CD4-positive, alpha-beta T cell treated with Interleukin-15 for 1 hour (primary cell): Measurements from ENCODE around the gene LZTS3.
A peak's percentile ranks its signal among the peaks of the same experiment; 100 is the strongest.
"Not testable (repeated sequence)": the region's sequence is repeated elsewhere in the genome, so short reads cannot be mapped to it uniquely, and the experiment has no call there.

ENCODE experiments used
- DNase-seq: peaks from one replicate; pipeline ENCODE4 v3.0.0-alpha.2; 2020

LZTS3 gene

DNA sequence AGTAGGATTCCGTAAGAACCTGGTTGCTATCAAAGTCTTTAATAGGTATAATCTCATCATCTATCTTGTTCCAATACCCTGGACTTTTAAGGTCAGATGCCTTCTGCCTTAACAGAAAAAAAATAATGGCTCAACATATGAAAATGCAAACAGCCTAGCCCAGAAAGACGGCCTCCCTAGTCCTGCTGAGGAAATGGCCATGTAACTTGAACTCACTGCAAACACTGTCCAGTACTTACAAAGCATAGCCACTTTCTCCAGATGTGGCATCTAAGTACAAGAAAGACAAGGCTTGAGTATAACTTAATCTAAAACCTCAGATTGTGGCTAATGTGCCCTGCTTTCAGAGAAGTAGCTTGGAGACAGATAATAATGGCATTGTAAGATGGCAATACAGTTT lies 40.2 kb downstream of the LZTS3 start:
- no peak for DNase-seq

GRCh38 chr20:3130051-3130600 lies 43.2 kb downstream of the LZTS3 start:
- DNase-seq = no peak

DNA sequence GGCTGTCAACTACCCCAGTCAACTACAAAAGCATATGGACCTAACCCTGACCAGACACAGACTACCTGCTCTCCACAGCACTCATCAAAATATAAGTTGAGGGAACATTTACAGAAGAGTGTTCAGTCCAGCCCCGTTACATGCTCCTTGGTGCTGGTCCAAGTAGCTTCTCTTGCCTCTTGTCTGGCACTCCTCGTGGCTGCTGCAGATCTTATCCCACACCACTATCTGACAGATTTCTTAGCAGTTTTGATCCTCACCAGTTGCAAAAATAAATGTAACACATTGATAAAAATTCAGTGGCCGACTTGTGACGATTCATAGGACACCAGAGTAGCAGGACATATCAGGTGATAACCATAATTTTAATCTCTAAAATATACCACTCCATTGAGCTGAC lies 44.3 kb downstream of the LZTS3 start:
- DNase-seq = no peak

GRCh38 chr20:3128275-3128984 lies 44.9 kb downstream of the LZTS3 start:
- DNase-seq = no peak

- no peak for DNase-seq
Observed at GRCh38 chr20:3126527-3126859, 46.9 kb downstream of the LZTS3 start.

GRCh38 chr20:3125776-3126526 lies 47.4 kb downstream of the LZTS3 start:
- not testable (repeated sequence) for DNase-seq

DNA sequence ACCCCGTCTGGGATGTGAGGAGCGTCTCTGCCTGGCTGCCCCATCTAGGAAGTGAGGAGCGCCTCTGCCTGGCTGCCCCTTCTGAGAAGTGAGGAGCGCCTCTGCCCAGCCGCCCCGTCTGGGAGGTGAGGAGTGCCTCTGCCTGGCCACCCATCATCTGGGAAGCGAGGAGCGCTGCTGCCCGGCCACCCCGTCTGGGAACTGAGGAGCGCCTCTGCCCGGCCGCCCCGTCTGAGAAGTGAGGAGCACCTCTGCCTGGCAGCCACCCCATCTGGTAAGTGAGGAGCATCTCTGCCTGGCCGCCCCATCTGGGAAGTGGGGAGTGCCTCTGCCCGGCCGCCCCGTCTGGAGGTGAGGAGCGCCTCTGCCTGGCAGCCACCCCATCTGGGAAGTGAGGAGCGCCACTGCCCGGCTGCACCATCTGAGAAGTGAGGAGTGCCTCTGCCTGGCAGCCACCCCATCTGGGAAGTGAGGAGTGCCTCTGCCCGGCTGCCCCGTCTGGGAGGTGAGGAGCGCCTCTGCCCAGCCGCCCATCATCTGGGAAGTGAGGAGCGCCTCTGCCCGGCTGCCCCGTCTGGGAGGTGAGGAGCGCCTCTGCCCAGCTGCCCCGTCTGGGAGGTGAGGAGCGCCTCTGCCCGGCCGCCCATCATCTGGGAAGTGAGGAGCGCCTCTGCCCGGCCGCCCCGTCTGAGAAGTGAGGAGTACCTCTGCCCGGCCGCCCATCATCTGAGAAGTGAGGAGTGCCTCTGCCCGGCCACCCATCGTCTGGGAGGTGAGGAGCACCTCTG lies 48.4 kb downstream of the LZTS3 start:
- DNase-seq = not testable (repeated sequence)

DNA sequence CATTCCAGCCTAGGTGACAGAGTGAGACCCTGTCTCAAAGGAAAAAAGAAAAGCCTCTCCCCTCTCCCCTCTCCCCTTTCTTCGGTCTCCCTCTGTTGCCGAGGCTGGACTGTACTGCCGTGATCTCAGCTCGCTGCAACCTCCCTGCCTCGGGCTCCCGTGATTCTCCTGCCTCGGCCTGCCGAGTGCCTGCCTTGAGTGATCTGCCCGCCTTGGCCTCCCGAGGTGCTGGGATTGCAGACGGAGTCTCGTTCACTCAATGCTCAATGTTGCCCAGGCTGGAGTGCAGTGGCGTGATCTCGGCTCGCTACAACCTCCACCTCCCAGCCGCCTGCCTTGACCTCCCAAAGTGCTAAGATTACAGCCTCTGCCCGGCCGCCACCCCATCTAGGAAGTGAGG lies 49.2 kb downstream of the LZTS3 start:
- not testable (repeated sequence) for DNase-seq

- DNase-seq = no peak
Observed at GRCh38 chr20:3123542-3123941, 49.8 kb downstream of the LZTS3 start.

GRCh38 chr20:3121955-3122610 lies 51.3 kb downstream of the LZTS3 start:
- no peak for DNase-seq

DNA sequence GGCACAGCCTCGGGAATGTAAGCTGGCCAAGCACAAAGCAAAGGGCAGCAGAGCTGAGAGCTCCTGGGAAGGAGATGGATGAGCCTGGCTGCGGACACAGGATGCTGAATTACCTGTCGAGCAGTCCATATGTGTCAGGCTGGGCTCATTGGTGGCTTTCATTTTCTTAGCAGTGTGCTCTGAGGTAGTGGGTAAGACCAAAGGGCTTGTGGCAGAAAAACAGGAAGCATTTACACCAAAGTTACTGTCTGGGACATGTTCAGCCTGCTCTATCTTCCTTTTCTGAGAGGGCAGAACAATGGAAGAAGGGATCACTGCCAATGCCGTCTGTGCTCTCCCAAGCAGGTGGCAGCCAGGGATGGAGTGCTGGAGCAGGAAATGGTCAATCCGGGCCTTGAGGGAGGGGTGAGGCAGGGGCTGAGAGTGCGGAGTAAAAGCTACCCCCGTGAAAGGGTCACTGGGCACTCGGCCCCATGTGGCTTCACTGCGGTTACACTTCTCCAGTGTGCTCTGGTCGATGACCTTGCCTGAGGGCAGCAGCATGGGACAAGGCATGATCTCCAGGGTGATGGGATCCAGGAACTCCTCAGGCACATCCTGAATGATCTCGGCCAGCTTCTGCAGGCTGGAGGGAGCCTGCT lies 52.0 kb downstream of the LZTS3 start:
- DNase-seq = peak; percentile 46

GRCh38 chr20:3119044-3119443 lies 54.3 kb downstream of the LZTS3 start:
- DNase-seq = no peak

GRCh38 chr20:3117839-3118379 lies 55.4 kb downstream of the LZTS3 start:
- peak; percentile 64 for DNase-seq

DNA sequence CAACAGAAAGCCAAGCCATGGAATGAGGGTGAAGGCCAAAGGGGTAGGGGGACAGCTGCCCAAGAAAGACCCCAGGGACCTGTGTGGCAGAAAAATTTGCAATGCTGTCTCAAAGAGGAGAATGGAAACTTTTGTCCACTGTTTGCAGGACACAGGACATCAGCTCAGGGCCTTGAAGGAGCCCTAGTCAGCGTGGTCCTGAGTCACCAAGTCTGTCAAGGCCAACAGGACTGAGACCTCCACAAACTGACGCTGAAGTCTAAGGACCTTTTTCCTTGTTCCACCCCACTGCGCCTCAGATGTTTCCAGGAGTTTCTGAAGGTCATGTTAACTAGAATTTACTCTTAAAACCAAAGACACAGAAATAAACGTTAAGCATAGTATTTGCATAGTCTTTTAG lies 57.0 kb downstream of the LZTS3 start:
- DNase-seq = no peak

- DNase-seq = no peak
Observed at GRCh38 chr20:3115190-3116107, 57.9 kb downstream of the LZTS3 start.
